ENCODE data around the gene RNF4. TPM values are rescaled to one million over a fixed set of nuclear protein-coding genes. Genes with fewer than 3 reads are reported as not detected.
A peak's percentile ranks its signal among the peaks of the same experiment; 100 is the strongest.
"Not testable (repeated sequence)": the region's sequence is repeated elsewhere in the genome, so short reads cannot be mapped to it uniquely, and the experiment has no call there.

RNF4 gene
- total and polyA plus RNA-seq, 7 donors, result 18.1 to 50.2 (median 30.7) TPM

DNA sequence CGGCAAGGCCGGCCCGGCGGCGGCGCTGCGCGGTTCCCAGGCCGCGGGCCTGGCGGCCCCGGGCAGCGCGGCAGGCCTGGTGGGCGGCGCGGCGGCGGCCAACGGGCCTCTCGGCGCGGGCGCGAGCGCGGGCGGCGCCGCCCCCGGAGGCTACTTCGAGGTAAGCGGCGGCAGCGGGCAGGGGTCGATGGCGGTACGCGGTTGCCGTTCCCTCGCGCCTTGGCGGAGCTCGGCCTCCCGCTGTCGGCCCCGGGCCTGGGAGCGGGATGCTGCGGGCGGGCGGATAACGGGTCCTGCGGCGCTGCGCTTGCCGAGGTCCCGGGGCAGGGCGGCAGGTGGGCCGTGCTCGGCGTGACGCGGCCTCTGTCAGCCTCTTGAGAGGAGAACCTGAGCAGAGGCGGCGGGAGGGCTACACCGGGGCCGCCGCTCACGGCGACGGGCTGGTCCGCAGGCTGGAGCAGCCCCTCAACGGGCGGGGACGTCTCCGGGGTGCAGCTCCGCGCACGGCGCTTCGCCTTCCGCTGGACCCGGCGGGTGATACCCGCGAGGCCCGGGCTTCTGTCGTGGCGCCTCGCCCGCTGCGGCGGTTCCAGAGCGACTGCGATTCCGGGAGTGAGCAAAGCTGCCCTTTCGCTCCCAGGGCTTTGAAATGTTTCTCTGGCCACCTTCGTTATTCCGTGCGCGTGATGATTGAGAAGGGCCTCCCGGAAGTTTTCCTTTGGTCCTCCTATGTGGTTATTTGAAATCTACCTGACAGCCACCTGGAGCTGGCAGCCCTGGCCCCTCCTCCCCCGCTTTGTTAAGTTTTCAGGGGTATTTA, 68.3 kb downstream of the RNF4 start:
- DNase-seq (peak; percentile 61 to 78), ATAC-seq (peak in 1 of 4 donors; percentile 7)
- H3K4me3 ChIP-seq, result peak overlapping the region; percentile 95
- H3K36me3 ChIP-seq (ENCODE audit: insufficient read depth in 1 of 2, low read depth in 1 of 2), result no peaks in the 10 kb centered on the region
- H3K27me3 ChIP-seq (ENCODE audit: insufficient read depth in 3 of 3, low read length in 2 of 3), result no peaks in the 10 kb centered on the region
- peak overlapping the region; percentile 95 for H3K27ac ChIP-seq
- WGBS, 3 donors, result 0 to 1% (median 1%) methylated on average over 51 to 103 of the region's 103 CpGs
- intact Hi-C loops (cut with DNase I), result loop anchor here (1.0 to 10.0 kb wide), 3 partner anchors 60 to 72 kb away; partner anchors contain the start of gene RNF4 (in 2 of the 2)
- H3K4me1 ChIP-seq, result peaks cover 39% of the 10 kb centered on the region
- TF ChIP-seq, protein P1, sequence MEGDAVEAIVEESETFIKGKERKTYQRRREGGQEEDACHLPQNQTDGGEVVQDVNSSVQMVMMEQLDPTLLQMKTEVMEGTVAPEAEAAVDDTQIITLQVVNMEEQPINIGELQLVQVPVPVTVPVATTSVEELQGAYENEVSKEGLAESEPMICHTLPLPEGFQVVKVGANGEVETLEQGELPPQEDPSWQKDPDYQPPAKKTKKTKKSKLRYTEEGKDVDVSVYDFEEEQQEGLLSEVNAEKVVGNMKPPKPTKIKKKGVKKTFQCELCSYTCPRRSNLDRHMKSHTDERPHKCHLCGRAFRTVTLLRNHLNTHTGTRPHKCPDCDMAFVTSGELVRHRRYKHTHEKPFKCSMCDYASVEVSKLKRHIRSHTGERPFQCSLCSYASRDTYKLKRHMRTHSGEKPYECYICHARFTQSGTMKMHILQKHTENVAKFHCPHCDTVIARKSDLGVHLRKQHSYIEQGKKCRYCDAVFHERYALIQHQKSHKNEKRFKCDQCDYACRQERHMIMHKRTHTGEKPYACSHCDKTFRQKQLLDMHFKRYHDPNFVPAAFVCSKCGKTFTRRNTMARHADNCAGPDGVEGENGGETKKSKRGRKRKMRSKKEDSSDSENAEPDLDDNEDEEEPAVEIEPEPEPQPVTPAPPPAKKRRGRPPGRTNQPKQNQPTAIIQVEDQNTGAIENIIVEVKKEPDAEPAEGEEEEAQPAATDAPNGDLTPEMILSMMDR (IDR thresholded peaks at IDR 0.05), result no peak
- H3K9me3 ChIP-seq, result no peaks in the 10 kb centered on the region

DNA sequence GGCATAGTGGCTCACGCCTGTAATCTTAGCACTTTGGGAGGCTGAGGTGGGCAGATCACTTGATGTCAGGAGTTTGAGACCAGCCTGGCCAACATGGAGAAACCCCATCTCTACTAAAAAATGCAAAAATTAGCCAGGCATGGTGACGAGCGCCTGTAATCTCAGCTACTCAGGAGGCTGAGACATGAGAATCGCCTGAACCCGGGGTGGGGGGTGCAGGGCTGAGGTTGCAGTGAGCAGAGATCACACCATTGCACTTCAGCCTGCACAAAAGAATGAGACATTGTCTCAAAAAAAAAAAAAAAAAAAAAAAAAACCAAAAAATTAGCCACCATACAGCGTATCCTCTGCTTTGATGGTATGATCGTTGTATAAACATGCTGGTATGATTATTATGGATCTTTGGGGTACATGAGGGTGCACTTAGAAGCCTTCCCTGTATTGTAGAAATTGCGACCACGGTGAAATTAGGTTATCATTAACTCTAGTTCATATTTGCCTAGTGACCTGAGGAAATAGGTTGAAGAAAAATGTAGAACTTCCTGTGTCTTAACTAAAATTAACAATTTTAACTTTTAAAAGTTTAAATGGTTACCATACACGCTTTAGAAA, 74.8 kb downstream of the RNF4 start:
- H3K4me3 ChIP-seq; H3K9me3 ChIP-seq; intact Hi-C loops (cut with DNase I); H3K36me3 ChIP-seq (ENCODE audit: insufficient read depth in 1 of 2, low read depth in 1 of 2); H3K27me3 ChIP-seq (ENCODE audit: insufficient read depth in 3 of 3, low read length in 2 of 3); H3K27ac ChIP-seq; ATAC-seq; DNase-seq: not testable (repeated sequence)
- 94 to 95% (median 95%) methylated on average over 10 of the region's 10 CpGs for WGBS, 3 donors
- peaks cover 31% of the 10 kb centered on the region for H3K4me1 ChIP-seq

DNA sequence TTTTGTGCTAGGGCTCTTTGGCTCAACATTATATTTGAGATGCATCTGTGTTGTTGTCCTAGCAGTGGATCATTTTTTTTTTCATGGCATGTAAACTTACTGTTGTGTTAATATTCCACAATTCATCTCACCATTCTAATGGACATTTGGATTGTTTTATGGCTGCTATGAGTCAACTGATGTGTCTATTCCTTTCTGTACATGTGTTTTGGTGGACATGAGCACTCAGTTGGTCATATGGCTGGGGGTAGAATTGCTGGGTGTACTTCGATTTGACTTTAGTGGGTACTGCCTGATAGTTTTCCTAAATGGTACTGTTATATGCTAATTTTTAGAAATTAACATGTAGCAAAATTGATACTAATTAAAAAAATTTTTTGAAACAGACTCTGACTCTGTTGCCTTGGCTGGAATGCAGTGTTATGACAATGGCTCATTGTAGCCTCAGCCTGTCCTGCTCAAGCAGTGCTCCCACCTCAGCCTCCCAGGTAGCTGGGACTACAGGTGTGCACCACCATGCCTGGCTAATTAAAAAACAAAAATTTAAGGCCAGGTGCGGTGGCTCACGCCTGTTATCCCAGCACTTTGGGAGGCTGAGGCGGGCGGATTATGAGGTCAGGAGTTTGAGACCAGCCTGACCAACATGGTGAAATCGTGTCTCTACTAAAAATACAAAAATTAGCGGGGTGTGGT, 76.6 kb downstream of the RNF4 start:
- Histone ChIP-seq H3K4me1 (peaks cover 13% of the 10 kb centered on the region), H3K27ac (no peak overlapping the region), H3K4me3 (no peak overlapping the region), H3K36me3 (ENCODE audit: insufficient read depth in 1 of 2, low read depth in 1 of 2) (peaks cover 0 to 6% of the 10 kb centered on the region in 2 donors), H3K27me3 (ENCODE audit: insufficient read depth in 3 of 3, low read length in 2 of 3) (no peaks in the 10 kb centered on the region), H3K9me3 (no peaks in the 10 kb centered on the region)
- WGBS, 3 donors, result 95 to 98% (median 97%) methylated on average over 7 of the region's 7 CpGs
- intact Hi-C loops (cut with DNase I), result no loop called here
- DNase-seq (no peak), ATAC-seq (no peak)
- TF ChIP-seq, protein P1 (IDR thresholded peaks at IDR 0.05), result no peak

DNA sequence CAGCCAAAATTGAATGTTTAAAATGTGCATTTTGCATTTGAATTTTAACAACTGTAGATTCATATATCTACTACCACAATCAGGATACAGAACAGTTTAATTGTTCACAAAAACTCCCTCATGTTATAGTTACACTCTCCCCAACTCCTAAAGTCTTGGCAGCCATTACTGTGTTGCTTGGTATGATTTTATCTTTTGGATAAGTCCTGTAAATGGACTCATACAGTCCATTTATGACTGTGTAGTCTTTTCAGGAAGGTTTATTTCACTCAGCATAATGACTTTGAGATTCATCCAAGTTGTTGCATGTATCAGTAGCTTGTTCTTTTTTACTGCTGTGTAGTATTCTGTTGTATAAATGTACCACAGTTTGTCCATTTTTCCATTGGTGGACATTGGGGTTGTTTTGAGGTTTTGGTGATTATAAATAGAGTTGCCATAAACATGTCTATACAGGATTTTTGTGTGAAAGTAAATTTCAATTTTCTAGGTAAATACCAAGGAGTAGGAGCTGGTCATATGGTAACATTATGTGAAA, 77.4 kb downstream of the RNF4 start:
- TF ChIP-seq, protein P1 (IDR thresholded peaks at IDR 0.05), result no peak
- Histone ChIP-seq H3K4me3 (no peak overlapping the region), H3K4me1 (peaks cover 7% of the 10 kb centered on the region), H3K9me3 (no peaks in the 10 kb centered on the region), H3K27ac (no peak overlapping the region), H3K36me3 (ENCODE audit: insufficient read depth in 1 of 2, low read depth in 1 of 2) (peaks cover 0 to 6% of the 10 kb centered on the region in 2 donors), H3K27me3 (ENCODE audit: insufficient read depth in 3 of 3, low read length in 2 of 3) (no peaks in the 10 kb centered on the region)
- intact Hi-C loops (cut with DNase I), result no loop called here
- DNase-seq (no peak), ATAC-seq (no peak)

DNA sequence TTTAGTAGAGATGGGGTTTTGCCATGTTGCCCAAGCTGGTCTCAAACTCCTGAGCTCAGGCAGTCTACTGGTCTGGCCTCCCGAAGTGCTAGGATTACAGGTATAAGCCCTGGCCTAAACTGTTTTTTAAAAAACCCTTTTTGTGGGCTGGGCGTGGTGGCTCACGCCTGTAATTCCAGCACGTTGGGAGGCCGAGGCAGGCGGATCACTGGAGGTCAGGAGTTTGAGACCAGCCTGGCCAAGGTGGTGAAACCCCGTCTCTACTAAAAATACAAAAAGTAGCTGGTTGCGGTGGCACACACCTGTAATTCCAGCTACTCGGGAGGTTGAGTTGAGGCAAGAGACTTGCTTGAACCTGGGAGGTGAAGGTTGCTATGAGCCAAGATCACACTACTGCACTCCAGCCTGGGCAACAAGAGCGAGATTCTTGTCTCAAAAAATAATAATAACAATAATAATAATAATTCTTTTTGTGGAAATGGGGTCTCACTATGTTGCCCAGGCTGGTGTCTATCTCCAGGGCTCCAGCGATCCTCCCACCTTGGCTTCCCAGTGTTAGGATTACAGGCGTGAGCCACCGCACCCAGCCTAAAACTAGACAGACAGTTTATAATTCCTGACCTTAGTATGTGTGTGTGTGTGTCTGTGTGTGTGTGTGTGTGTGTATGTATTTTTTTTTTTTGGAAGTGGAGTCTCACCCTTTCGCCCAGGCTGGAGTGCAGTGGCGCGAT, 78.2 kb downstream of the RNF4 start:
- WGBS, 3 donors, result 96 to 98% (median 97%) methylated on average over 16 of the region's 16 CpGs
- H3K36me3 ChIP-seq (ENCODE audit: insufficient read depth in 1 of 2, low read depth in 1 of 2); ATAC-seq; H3K27me3 ChIP-seq (ENCODE audit: insufficient read depth in 3 of 3, low read length in 2 of 3); intact Hi-C loops (cut with DNase I); DNase-seq; H3K4me3 ChIP-seq; H3K4me1 ChIP-seq; H3K9me3 ChIP-seq; H3K27ac ChIP-seq: not testable (repeated sequence)

Data from psoas muscle (tissue), 8 donors.